Lower lobe of right lung (tissue), 2 donors: ENCODE measurements around the gene DPP10. TPM values are rescaled to one million over a fixed set of nuclear protein-coding genes. Genes with fewer than 3 reads are reported as not detected.

Experiments used
- ATAC-seq, 2 donors: fragments of 200-7000 bp; cut with Tn5 transposase; one replicate each; pipeline ENCODE4 v1.9.1; 2020 to 2022; ENCODE audit warnings: mild to moderate bottlenecking in 2 of 2, moderate library complexity in 2 of 2
- DNase-seq: peaks from one replicate; pipeline ENCODE4 v3.0.0-alpha.2; 2020
- H3K27ac ChIP-seq: fragments of 200-600 bp; one replicate; pipeline ENCODE4 v1.8.0; 2022
- H3K27me3 ChIP-seq: fragments of 200-600 bp; one replicate; pipeline ENCODE4 v1.8.0; 2022; ENCODE audit warnings: low read depth
- H3K36me3 ChIP-seq: fragments of 200-600 bp; one replicate; pipeline ENCODE4 v1.8.0; 2022; ENCODE audit warnings: mild to moderate bottlenecking
- H3K4me1 ChIP-seq: fragments of 200-600 bp; one replicate; pipeline ENCODE4 v1.8.0; 2022
- H3K4me3 ChIP-seq: fragments of 200-600 bp; one replicate; pipeline ENCODE4 v1.8.0; 2022; ENCODE audit warnings: mild to moderate bottlenecking
- H3K9me3 ChIP-seq: fragments of 200-600 bp; one replicate; pipeline ENCODE4 v1.8.0; 2022
- CTCF ChIP-seq: fragments of 200-600 bp; IDR thresholded peaks from one replicate; pipeline ENCODE4 v1.8.0; 2022; ENCODE audit warnings: antibody characterized with exemption, mild to moderate bottlenecking
- intact Hi-C: fragments of 100-400 bp; cut with DNase I; formaldehyde crosslinking; loops from one replicate; pipeline ENCODE4 v1.11.0; 2022
- total RNA-seq: library from RNA; stranded (reverse); fragmentation: NEBNext Ultra II Directional; extraction: Animal tissue kit (Norgen Biotek cat#: 25700); gene quantifications from one replicate; pipeline ENCODE4 v1.2.1, GENCODE V29; 2021
- donor health status: DM: no; HTN: yes; CAD: no; lungs with severe emphysema.

The DPP10 gene
- total RNA-seq, 1 donor from 2014 or later, result 0.80 TPM

DNA sequence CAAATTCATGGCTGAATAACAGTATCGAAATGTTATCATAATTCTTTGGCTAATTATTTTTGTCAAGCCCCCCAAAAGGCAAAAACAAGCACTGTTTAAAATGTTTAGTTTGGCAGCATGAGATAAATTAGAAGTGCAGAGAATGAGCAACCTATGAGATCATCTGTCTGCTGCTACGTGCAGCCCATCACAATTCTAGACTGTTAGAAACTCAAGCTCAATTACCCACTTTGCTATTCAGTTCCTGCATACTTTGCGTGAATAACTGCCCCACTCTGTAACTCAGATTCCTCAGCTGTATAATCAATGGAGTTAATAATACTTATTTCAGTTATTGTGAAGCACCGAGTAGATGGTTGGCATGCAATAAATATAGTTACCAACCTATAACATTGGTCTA, 1181.9 kb downstream of the DPP10 start:
- H3K36me3 ChIP-seq, result no peaks in the 10 kb centered on the region
- intact Hi-C loops, result no loop called here
- DNase-seq (no peak), ATAC-seq (no peak)
- H3K9me3 ChIP-seq, result no peaks in the 10 kb centered on the region
- H3K4me1 ChIP-seq, result no peaks in the 10 kb centered on the region
- no peak overlapping the region for H3K4me3 ChIP-seq
- H3K27ac ChIP-seq, result no peak overlapping the region
- no peak for TF ChIP-seq CTCF
- H3K27me3 ChIP-seq, result no peaks in the 10 kb centered on the region

- H3K36me3 ChIP-seq, result no peaks in the 10 kb centered on the region
- ATAC-seq (peak in 1 of 2 donors; percentile 41), DNase-seq (no peak)
- no peak for TF ChIP-seq CTCF
- no peak overlapping the region for H3K4me3 ChIP-seq
- H3K27me3 ChIP-seq, result no peaks in the 10 kb centered on the region
- H3K9me3 ChIP-seq, result peaks cover 17% of the 10 kb centered on the region
- H3K4me1 ChIP-seq, result no peaks in the 10 kb centered on the region
- intact Hi-C loops, result no loop called here
- H3K27ac ChIP-seq, result no peak overlapping the region
Observed at GRCh38 chr2:115634578-115634977, 1192.1 kb downstream of the DPP10 start.

- no peak for DNase-seq
- H3K4me1 ChIP-seq, result no peaks in the 10 kb centered on the region
- no peak for ATAC-seq
- no peaks in the 10 kb centered on the region for H3K27me3 ChIP-seq
- no peak for TF ChIP-seq CTCF
- peaks cover 16% of the 10 kb centered on the region for H3K9me3 ChIP-seq
- no peaks in the 10 kb centered on the region for H3K36me3 ChIP-seq
- intact Hi-C loops, result no loop called here
- no peak overlapping the region for H3K4me3 ChIP-seq
- no peak overlapping the region for H3K27ac ChIP-seq
Observed at GRCh38 chr2:115635430-115635829, 1193.0 kb downstream of the DPP10 start.

GRCh38 chr2:115649731-115650130, 1207.3 kb downstream of the DPP10 start:
- DNase-seq (no peak), ATAC-seq (no peak)
- Histone ChIP-seq H3K9me3 (no peaks in the 10 kb centered on the region), H3K27me3 (no peaks in the 10 kb centered on the region), H3K27ac (no peak overlapping the region), H3K4me1 (no peaks in the 10 kb centered on the region), H3K36me3 (no peaks in the 10 kb centered on the region), H3K4me3 (no peak overlapping the region)
- intact Hi-C loops, result no loop called here
- no peak for TF ChIP-seq CTCF

GRCh38 chr2:115650827-115651226, 1208.4 kb downstream of the DPP10 start:
- TF ChIP-seq CTCF, result no peak
- Histone ChIP-seq H3K4me3 (no peak overlapping the region), H3K4me1 (no peaks in the 10 kb centered on the region), H3K27ac (no peak overlapping the region), H3K36me3 (no peaks in the 10 kb centered on the region), H3K9me3 (no peaks in the 10 kb centered on the region), H3K27me3 (no peaks in the 10 kb centered on the region)
- intact Hi-C loops, result no loop called here
- no peak for ATAC-seq
- no peak for DNase-seq

- intact Hi-C loops, result no loop called here
- Histone ChIP-seq H3K9me3 (no peaks in the 10 kb centered on the region), H3K27me3 (no peaks in the 10 kb centered on the region), H3K4me1 (no peaks in the 10 kb centered on the region), H3K27ac (no peak overlapping the region), H3K36me3 (no peaks in the 10 kb centered on the region), H3K4me3 (no peak overlapping the region)
- TF ChIP-seq CTCF, result no peak
- DNase-seq, result no peak
- ATAC-seq, result no peak
Observed at GRCh38 chr2:115652652-115653051, 1210.2 kb downstream of the DPP10 start.
